Activated CD4-positive, CD25-positive, alpha-beta regulatory T cell treated with anti-CD3 and anti-CD28 coated beads, Interleukin-2, amount 50 U/mL, for 72 hours (primary cell): ENCODE data around the gene HIPK3.

Experiments used
- DNase-seq: peaks from one replicate; pipeline ENCODE4 v3.0.0; 2021

Gene HIPK3

DNA sequence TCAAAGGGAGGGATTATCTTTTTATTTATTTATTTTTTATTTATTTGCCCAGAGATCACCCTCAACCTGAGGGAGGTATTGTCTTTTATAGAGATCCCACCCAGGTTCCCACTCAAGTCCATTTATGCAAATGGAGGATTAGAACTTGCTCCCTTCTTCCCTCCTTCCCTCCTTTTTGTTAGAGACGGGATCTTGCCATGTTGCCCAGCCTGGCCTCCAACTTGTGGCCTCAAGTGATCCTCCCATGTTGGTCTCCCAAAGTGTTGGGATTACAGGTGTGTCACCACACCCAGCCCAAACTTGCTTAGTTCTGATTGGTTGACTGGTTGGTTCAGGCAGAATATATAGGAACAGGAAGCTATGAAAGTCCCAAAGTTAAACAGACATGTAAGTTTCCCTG, 51.9 kb downstream of the HIPK3 start:
- no peak for DNase-seq

DNA sequence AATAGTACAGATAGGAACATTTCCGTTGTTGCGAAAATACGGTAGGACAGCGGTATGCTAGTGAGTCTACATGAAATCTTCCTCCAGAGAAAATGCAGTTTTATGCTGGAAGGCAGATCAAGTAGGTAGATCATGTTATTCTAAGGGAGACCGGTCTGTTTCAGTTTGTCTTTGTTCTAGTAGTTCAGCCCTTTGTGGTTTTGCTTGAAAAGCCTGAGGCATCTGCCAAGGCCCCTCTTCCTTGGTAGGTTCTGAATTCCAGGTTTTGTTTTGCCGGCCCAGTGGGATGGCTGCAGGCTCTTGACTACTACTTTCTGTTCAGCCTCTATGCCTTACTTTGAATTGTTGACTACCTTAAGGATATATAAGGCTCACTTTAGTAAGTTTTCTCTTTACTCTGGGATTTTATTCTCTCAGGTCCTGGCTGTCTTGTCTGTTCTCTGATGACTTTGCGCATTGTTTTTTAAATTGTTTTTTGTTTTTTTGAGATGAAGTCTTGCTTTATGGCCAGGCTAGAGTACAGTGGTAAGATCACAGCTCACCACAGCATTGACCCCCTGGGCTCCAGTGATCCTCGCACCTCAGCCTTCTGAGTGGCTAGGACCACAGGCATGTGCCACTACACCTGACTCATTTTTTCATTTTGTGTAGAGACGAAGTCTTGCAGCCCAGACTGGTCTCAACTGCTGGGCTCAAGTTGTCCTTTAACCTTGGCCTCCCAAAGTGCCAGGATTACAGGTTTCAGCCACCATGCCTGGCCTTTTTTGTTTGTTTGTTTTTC, 53.7 kb downstream of the HIPK3 start:
- DNase-seq: no peak

DNA sequence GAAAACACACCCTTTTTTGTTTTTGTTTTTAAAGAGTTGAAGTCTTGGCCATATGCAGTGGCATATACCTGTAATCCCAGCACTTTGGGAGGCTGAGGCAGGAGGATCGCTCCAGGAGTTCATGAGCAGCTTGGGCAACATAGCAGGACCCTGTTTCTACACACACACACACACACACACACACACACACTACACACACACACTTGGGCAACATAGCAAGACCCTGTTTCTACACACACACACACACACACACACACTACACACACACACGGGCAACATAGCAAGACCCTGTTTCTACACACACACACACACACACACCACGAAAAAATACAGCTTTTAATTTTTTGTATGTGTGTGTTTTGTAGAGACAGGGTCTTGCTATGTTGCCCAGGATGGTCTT, 54.5 kb downstream of the HIPK3 start:
- DNase-seq: no peak

DNA sequence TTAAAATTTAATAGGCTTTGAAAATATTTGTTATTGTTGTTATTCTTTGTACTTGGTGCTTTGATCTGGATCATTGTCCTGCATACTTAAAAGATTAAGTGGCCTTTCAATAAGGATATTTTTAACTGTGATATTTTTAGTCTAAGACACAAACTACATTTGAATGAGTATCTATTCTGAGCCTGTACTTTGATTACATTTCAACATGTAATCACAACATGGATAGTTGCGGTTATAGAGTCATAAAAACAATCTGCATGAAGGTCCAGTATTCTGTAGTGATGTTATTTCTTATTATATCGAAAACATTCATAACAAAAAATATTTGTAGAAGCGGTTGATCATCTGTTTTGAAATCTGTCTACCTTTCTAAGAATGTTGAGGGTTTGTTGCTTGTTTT, 58.6 kb downstream of the HIPK3 start:
- no peak for DNase-seq

DNA sequence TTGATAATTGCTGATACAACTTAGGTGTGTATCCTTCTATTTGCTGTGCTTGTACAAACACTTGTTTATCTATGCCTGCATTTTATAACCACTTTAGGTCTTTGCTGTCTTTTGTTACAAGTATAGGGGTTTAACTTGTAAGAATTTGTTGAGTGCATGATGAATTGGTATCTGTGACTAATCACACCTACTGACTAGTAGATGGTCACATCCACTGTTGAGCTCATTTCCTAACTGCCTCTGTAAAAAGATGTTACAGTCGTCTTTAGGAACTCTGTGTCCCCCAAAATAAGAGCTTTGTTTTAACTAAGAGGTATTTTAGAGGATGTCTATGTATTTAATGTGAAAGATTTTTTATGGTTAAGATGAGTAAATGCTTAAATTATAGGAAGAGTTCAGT, 60.5 kb downstream of the HIPK3 start:
- no peak for DNase-seq

DNA sequence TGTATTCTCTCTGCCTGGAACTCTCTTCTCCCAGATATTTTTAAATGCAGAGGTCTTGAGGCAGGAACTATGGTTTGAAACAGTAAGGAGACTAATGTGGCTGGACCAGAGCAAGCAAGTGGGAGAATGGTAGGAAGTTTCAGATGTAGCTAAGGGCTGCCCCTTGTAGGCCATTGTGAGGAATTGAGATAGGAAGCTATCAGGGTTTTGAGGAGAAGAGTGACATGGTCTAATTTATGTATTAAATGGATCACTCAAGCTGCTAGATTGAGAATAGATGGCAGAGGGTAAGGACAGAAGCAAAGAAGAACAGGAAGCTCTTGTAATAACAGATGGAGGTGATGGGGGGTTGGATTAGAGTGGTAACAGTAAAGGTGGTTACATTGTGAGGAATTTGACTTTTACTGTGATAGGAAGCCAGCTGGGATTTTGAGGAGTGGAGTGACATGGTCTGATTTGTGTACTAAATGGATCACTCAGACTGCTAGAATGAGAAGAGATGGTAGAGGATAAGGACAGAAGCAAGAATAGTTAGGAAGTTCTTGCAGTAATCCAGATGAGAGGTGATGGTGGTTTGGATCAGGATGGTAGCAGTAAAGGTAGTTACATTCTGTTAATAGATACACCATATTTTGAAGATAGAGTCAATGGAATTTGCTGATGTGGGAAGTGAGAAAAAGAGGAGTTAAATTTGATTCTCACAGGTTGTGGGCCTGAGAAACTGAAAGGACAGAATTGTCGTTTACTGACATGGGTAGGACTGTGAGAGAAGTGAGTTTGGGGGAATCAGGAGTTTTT, 63.0 kb downstream of the HIPK3 start:
- no peak for DNase-seq

DNA sequence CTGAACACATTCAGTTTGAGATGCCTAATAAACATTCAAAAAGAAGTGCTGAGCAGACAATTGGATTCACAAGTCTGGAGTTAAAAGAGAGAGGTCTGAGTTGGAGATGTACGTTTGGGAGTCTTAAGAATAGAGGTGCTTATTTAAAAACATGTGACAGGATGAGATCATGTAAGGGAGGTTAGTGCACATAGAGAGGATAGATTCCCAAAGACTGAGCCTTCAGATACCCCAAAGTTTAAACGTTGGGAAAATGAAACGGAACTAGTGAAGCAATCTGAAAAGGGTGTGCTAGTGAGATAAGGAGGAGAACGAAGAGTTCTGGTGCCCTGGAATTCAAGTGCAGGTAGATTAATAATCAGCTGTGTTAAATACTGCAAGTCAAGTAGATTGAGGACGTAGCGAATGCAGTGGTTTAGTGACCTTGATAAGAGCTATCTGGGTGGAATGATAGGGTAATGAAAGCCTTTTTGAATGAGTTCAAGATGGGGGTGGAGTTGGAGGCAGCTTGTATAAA, 63.7 kb downstream of the HIPK3 start:
- DNase-seq: no peak

DNA sequence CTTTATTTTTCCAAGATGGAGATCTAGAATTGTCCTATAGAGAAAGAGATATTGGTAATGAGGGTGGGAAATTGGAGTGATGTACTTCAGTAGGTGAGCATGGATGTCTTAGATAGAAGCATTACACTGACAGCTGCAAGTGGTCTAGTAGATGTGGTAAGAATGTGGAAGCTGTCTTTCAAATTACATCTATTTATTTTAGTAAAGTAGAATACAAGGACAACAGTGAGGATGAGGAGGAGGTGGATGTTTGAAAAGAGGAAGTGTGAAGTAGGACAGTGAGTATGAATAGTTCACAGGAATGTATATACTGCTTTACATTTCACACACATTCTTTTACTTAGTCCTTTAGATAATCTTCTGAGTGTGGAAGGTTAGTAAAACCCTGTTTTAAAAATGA, 64.2 kb downstream of the HIPK3 start:
- DNase-seq: no peak

DNA sequence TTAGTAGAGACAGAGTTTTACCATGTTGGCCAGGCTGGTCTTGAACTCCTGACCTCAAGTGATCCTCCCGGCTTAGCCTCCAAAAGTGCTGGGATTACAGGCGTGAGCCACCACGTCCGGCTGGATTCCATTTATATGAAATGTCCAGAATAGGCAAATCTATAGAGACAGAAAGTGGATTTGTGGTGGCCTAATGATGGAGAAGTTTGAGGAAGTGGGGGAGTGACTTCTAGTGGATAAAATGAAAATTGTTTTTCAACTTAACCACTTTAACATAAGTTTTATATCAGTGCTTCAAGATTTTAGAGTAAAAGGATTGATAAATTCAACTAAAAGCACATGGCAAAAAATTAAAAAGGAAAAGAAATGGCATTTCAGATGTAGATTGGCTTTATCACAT, 66.2 kb downstream of the HIPK3 start:
- no peak for DNase-seq

DNA sequence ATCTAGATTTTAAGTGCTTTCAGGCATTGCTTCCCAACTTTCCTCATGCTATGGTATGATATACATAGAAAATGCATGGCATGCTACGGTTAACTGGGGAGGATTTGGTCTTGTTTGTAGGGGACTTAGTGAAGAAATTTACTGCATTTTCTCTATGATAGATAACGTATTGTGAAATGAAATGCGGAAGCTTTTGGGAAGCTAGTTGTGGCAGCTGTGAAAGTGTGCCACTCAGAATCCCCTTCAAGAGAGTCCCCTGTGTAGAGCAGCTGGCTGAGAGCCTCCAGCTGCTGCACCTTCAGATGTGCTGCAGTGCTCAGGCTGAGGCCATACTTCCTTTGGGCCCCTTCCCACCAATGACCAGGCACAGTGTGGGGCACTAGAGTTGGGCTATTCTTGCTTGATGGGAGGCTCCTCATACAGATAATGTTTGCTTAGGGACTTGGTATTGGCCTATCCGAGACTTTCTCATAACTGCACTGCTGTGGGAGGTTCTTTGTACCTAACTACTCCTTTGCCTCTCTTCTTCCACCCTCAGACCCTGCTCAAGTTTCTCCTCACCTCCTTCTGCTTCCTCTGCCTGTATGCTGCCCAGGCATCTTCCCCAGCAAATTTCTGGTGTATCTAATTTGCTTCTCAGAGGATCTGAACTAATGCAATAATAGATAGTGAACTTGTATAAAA, 67.3 kb downstream of the HIPK3 start:
- DNase-seq: no peak

DNA sequence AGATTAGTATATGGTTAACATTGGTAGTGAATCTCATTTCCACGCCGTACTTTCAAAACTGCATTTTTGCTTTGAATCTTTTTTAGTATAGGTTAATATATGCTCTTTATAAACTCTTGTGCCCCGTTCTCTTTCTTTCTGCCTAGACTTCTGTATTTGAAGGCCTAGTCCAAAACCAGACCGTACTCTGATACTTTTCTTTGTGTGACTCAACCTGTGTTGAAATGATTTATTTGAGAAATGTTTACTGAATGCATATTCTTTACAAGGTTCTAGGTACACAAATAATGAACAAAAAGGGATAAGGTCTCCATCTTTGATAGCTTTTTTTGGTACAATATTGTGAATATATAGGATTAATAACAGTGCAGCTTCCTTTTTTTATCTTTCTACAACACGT, 68.3 kb downstream of the HIPK3 start:
- no peak for DNase-seq

DNA sequence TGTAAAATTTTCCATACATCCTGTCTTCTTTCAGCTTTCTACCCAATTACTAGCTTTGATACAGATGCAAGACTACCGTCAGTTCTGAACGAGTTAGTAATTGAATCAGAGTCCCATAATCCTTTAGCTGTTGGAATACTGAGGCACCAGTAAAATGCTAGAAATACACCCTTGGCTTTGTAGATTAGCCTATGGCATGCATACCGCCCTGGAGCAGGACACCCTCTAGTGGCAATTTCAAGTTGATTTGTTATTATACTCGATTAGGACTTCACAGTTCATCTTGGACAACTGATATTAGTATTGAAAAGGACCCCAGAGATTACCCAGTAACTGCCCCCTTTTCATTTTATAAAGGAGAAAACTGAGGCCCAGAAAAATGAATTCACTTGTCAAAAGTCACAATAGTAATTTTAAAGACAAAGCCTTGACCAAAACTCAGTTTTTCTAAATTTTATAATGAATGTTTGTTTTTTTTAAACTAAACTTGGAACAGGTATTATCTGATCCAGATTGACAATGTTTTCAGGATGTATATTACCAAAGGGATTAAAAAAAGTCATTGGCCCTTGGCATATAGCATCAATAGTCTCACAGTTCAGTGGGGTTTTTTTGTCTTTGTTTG, 72.6 kb downstream of the HIPK3 start:
- no peak for DNase-seq

DNA sequence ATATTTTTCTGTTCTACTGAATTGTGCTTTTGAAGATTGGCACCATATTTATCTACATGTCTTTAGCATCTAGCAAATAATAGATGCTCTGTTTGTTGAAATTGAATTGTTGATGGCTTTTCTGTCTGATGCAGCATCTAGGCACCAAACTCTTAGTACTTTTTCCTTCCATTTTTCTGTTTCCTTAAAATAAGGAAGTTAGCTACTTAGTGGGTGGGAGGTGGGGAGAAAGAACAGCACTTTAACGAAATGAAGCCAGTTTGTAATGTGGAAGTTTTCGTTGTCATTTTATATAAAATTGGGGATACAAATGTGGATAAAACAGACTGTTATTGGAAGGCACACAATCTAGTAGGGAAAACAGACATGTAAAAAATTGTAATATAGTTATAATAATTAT, 76.6 kb downstream of the HIPK3 start:
- DNase-seq: no peak

DNA sequence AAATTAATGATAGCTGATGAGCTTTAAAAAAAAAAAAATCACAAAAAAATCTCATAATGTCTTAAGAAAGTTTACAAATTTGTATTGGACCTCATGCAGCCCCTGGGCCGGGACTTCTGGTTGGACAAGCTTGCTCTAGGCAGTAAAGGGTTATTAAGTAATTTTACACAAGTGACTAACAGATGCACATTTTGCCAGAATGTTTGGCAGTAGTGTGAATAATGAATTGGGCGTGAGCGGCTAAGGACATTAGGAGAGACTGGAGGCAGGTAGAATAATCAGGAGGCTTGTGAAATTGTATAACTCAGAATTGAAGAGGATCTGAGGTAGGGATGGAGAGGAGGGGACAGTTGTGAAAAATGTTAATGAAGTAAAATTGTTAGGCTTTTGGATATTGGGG, 77.4 kb downstream of the HIPK3 start:
- no peak for DNase-seq

DNA sequence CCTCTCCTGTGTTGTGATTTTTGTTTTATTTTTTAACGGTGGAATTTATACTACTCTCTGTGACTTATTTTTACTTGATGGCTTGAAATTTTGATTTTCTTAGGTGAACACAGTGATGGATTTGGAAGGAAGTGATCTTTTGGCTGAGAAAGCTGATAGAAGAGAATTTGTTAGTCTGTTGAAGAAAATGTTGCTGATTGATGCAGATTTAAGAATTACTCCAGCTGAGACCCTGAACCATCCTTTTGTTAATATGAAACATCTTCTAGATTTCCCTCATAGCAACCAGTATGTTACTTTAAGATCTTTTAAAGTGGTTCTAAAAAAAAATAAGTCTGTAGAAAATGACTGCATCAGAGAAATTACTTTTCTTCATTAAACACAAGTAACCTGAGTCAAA, 82.1 kb downstream of the HIPK3 start:
- DNase-seq: no peak

DNA sequence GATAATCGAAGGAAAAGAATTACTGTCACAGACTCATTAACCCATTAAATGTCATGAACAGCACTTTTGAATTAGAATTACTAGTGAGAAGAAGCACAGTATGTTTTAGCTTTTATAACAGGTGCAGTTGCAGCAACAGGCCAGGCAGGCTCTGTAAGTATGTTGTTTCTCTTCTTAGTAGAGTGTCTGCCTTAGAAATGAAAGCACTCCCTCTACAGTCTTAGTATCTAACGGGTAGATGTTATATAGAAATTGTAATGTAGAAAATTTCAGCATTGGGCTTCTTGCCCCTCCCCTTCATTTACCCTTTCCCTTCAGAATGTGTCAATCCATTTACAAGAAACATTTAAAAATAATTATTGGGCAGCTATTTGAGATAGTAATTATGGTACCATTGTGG, 87.4 kb downstream of the HIPK3 start:
- no peak for DNase-seq

DNA sequence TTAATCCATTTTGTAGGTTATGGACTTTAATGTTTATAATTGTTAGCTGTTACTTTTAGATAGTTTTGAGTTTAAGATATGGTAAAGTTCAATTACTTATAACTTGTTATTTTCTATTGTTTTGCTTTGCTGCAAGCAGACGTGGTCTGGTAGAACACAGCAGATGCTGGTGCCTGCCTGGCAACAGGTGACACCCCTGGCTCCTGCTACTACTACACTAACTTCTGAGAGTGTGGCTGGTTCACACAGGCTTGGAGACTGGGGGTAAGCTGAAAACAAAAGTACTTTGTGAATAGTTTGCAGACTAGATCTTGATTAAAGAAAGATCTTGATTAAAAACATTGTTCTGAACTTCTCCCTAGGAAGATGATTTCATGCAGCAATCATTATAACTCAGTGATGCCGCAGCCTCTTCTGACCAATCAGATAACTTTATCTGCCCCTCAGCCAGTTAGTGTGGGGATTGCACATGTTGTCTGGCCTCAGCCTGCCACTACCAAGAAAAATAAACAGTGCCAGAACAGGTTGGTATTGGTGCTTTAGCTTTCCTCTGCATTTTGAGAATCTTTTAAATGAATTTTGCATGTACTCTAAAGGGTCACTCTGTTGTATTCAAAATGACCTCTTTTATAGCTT, 90.4 kb downstream of the HIPK3 start:
- DNase-seq: no peak

DNA sequence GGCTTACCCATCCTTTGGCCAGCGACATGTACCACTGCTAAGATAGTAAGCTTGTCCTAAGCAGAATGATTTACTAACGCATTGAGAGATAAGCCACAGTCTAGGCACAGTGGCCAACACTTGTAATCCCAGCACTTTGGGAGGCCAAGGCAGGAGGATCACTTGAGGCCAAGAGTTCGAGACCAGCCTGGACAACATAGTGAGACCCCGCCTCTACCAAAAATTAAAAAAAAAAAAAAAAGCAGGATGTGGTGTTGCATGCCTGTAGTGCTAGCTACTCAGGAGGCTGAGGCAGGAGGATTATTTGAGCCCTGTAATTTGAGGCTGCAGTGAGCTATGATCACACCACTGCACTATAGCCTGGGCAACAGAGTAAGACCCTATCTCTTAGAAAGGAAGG, 93.1 kb downstream of the HIPK3 start:
- no peak for DNase-seq

DNA sequence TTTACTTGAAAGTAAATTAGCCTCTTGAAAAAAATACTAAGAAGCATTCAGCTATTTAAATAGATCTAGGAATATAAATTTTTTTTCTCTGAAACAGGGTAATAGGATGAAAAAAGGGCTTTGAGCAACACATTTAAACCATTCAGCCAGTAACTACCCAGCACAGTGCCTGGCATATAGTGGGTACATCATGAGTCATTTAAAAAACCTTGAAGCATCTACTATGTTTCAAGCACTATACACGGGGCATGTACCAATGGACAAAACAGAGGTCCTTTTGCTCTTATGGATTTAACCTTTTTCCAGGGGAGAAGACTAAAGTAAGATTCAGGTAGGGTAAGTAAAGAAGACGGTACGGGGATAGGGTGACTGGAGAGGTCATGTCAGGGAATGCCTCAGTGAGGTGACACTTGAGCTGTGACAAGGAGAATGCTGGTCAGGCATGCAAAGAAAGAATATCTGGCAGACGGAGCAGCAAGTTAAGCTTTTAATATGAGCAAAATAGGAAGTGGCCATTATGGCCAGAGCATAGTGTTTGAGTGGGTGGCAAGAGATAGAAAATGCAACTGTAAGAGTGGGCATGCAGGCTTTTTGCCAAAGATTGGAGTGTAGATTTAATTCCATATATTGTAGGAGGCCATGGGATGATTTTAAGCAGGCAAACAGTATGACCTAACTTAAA, 101.1 kb downstream of the HIPK3 start:
- DNase-seq: no peak

DNA sequence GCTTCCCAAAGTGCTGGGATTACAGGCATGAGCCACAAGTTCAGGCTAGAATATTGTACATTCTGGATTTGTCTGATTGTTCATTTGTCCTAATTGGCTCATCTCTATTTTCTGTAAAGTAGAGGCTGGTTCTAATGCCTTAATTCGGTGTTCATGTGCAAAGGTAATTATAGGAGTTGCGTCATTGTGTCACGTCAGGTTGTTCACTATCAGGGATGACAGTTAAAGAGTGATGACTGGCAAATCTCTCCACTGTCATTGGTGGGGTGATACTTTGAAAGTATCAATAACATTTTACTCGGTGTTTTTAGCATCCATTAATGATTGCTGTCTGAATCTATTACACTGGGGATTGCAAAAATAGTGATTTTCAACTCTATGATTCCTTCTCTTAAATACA, 103.5 kb downstream of the HIPK3 start:
- no peak for DNase-seq

DNA sequence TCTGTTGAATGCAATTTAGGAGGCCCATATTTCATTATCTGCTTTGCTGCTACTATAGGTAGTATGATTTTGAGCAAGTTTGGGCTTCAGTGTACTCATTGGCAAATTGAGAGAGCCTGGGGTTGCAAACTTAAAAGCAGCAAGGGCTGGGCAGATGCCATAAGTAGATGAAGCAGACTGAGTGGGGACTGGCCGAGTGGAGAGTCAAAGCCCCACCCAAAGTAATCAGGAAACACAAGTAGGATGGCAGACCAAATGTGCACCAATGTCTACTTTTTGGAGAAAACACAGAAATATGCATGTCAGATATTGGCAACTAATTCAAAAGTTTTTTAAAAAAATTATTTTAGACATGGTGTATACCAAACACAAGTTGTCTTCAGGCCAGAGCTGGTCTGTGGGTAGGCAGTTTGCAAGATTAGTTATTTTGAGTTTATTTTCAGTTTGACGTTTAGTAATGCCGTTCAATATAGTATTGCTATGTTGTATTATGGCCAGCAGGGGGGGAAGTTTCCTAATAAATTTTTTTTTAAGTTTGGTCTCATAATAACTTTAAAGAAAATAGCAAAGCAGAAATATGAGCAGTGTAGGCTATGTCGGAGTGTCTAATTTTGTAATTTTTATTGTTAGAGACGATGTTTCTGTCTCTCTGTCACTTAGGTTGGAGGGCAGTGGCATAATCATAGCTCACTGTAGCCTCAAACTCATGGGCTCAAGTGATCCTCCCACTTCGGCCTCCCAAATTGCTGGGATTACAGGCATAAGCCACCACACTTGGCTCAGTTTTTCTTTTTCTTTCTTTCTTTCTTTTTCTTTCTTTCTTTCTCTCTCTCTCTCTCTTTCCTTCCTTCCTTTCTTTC, 105.1 kb downstream of the HIPK3 start:
- no peak for DNase-seq
